GM11168 (cell line): ENCODE measurements around the gene GPR31.

Experiments used
- in situ Hi-C: fragments of 300-500 bp; cut with MboI; formaldehyde crosslinking; loops from one replicate; pipeline ENCODE4 v1.12.0; 2022; ENCODE audit warnings: low sequenced_read_pairs; ENCODE audit not compliant: unreplicated experiment

The GPR31 gene

DNA sequence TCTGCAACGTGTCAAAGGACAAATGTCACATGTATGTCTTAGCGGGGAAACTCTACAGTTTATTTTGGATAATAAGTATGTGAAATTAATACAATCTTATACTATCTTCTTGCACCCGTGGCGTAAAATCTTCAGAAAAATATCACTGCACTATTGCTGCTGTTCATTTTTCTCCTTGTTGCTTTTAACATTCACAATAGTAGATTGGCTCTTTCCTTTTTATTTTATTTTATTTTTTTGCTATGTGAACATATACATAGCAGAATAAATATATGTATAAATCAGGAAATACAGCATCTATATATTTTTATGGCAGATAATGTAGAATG lies 15.4 kb downstream of the GPR31 start:
- in situ Hi-C loops: no loop called here

DNA sequence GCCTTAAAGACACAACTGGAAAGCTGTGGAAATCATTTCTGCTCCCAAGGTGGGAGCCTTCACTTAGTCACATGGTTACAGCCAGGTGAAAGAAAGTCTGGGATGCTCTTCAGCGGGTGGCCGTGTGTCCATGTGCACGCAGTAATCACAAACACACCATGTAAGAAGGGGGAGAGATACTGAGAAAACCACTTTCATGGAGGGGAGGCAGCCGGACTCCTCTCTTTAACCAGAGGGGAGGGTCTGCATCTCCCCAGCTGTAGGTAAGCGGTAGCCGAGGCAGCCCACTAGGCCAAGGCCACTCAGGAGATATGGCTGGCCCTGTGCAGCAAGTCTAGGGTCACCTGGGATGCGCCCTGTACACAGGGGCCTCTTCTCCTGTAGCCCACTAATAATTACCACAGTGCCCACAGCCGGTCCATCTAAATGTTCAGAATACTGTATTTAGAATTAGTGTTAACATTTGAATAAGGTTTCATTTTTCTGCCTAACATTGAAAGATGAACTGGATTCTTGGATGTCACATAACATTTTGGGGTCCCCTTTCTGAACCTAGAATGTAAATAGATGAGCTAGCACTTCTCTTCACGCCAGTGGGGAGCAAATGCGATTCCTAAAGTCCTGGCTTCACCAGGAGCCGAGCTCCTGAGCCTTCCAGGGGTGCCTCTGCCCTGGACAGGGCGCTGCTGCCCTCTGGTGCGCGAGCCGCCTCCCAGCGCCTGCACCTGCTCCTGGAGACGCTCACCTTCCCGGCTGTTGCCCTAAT lies 15.9 kb downstream of the GPR31 start:
- in situ Hi-C loops: no loop called here

DNA sequence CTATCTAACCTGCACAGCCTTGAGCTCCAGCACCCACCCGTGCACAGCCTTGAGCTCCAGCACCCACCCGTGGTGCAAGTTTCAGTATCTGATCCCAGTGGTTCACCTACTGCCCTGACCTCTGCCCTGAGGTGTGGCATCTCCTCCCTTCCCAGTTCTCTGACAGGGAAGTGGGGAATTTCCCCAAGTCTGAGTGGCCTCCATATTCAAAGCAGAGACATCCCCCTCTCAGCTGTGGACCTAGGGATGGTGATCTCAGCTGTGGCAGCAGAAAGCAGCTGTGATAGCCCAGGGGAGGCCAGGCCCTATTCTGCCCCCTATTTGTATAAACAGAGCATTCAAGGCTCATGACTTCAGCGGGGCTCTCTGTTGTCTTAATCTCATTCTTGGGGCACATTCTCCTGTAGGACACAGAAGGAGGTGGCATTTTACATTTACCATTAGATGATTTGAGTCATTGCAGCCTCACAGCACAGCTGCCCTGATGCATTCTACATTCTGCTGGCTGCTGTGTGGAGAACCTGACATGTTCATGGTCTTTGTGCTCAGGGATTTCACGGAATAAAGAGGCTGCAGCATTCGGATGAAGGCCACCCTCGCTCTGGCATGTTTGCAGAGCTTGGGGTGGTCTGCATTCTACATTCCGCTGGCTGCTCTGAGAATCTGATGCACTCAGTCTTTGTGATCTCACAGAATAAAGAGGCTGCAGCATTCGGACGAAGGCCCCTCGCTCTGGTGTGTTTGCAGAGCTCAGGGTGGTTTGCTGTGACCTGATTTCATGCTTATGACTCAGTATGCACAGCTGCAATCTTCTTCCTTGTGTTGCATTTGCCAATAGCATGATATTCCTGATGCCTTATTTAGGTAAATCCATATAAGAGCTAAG lies 16.9 kb downstream of the GPR31 start:
- in situ Hi-C loops: no loop called here

DNA sequence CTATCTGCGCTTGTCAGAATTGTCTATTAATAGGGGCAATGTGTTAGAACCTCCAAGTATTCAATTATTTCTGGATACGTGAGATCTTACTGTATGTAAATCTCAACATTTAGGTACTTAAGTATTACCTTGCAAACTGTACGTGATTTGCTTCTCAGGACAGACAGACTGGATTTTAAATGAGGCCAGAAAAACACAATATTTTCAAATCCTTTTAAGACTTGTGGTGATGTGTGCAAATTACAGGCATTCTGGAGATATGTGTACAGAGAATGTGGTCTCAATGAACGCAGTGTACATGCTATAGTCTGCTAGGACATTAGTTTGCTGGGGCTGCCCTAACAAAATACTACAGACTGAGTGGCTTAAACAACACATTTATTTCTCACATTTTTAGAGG lies 18.0 kb downstream of the GPR31 start:
- in situ Hi-C loops: loop anchor here (10.0 kb wide), 1 partner anchor 135 kb away; no protein-coding TSS in a partner anchor

DNA sequence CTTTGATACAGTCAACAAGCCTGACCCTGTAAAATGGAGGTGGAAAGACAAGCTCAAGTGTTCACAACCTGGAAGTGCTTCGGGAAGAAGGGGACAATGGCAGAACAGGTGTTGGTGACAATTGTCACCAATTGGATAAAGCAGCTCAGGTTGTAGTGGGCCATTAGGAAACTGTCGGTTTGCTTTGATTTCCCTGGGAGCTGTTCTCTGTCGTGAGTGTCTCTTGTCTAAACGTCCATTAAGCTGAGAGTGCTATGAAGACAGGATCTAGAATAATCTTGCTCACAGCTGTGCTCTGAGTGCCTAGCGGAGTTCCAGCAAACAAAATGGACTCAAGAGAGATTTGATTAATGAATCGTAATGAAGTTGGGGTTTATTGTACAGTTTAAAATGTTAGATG lies 19.9 kb downstream of the GPR31 start:
- in situ Hi-C loops: loop anchor here (10.0 kb wide), 1 partner anchor 133 kb away; no protein-coding TSS in a partner anchor

DNA sequence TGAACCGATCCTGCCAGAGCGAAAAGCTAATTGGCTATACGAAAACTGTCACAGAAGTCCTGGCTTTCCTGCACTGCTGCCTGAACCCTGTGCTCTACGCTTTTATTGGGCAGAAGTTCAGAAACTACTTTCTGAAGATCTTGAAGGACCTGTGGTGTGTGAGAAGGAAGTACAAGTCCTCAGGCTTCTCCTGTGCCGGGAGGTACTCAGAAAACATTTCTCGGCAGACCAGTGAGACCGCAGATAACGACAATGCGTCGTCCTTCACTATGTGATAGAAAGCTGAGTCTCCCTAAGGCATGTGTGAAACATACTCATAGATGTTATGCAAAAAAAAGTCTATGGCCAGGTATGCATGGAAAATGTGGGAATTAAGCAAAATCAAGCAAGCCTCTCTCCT lies 20.7 kb downstream of the GPR31 start:
- in situ Hi-C loops: loop anchor here (10.0 kb wide), 1 partner anchor 132 kb away; no protein-coding TSS in a partner anchor

DNA sequence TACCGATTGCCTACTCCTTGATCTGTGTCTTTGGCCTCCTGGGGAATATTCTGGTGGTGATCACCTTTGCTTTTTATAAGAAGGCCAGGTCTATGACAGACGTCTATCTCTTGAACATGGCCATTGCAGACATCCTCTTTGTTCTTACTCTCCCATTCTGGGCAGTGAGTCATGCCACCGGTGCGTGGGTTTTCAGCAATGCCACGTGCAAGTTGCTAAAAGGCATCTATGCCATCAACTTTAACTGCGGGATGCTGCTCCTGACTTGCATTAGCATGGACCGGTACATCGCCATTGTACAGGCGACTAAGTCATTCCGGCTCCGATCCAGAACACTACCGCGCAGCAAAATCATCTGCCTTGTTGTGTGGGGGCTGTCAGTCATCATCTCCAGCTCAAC lies 21.4 kb downstream of the GPR31 start:
- in situ Hi-C loops: loop anchor here (10.0 kb wide), 1 partner anchor 132 kb away; no protein-coding TSS in a partner anchor

DNA sequence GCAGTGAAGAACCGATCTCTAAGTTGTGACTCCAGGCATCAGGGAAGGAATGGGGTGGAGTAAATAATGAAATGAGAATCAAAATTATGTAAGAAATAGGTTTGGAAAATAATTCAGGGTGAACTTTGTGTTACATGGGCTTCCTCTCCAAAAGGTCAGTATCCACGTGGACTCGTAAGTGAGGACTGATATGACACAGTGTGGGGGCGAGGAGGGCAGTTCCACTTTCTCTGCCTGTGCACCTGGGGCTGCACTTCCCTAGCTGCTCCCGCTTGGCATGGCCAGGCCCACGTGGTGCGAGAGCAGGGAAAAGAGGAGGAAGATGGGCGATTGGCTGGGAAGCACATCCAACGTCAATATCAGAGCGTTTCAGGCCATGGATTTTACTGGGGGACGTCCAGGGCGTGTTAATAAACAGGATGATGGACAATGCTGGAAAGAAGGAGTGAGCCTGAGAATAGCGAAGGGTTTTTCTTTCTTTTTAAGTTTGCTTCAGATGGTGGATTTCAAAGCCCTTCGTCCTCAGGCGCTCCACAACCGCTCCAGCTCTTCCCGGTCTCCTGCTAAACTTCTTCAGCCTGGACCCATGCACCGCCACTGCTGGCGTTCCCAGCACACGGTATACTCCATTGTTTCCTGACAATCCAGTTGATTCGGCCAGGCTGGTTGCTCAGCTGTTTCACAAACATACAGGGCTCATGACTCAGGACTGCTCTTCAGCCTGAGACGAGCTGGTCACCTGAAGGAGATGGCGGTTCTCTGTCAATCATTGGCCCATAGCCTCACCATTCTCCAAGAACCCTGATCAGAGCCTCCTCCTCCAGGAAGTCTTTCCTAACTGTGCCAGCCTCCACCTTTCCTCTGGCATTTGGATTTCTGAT lies 23.1 kb downstream of the GPR31 start:
- in situ Hi-C loops: loop anchor here (10.0 kb wide), 1 partner anchor 130 kb away; no protein-coding TSS in a partner anchor

DNA sequence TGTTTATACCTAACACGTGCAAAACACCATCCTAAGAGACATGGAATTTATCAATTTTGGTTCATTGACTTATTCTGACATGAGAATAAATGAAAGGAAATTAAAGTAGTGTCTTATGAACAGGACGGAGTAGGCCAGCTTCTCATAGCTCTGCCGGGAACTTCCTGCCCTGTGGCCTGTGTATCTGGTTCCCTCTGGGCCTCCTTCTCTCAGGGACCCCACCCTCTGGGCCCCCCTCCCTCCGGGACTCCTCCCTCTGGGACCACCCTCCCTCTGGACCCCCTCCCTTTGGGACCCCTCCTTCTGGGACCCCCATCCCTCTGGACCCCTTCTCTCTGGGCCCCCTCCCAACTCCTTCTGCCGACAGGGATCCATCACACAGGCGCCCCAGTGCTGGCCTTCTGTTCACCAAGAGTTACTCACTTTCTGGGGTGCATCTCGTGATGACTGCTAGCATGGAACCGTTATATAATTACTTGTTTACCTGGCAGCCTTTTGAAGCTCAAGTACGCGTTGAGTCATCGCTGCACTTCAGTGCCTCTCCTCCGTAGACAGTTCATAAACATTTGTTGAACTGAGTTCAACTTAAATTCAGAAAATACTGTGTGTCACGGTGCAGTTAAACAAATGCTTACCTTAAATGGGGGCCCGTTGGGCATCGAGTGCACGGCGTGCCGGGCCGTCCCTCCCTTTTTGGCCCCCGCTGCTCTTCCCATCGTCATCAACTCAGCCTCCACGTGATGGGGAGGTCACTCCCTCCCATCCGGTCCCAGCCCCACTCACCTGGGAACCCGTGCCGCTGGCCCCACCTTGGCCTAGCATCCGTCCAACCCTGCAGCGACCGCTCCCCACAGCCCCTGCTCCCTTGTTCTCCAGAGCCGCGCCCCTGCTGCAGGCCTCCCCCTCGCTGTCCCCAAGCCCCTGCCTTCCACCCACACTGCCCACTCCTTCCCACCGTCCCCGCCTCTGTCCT lies 26.8 kb downstream of the GPR31 start:
- in situ Hi-C loops: loop anchor here (10.0 kb wide), 1 partner anchor 126 kb away; no protein-coding TSS in a partner anchor

DNA sequence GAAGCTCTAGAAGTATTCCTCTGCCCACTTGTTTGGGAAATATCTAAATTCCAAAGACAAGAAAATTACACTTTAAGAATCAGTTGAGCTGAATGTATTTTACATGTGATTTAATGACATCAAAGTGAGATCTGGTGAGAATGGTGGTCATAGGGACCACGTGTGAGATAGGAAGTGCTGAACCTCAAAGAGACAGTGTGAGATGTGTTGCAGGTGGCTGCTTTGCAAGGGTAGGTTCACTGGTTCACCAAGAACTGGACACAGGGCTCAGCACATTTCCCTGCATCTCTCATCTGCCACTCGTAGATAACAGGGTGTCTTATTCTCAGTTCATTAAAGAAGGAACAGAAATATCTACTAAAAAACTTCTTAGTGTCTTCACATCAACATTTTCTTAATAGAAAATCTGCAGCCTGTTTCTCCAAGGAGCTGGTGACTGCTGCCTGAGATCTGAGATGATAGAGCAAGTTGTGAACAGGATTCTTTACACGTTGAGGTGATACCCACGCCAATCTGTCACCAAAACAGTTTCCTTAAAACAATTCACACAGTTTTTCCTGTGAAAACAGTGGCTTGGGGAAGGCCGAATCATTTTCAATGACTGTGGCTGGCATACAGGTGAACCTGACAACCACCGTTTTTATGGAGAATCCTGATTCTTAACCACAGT lies 27.6 kb downstream of the GPR31 start:
- in situ Hi-C loops: loop anchor here (10.0 kb wide), 1 partner anchor 125 kb away; no protein-coding TSS in a partner anchor

DNA sequence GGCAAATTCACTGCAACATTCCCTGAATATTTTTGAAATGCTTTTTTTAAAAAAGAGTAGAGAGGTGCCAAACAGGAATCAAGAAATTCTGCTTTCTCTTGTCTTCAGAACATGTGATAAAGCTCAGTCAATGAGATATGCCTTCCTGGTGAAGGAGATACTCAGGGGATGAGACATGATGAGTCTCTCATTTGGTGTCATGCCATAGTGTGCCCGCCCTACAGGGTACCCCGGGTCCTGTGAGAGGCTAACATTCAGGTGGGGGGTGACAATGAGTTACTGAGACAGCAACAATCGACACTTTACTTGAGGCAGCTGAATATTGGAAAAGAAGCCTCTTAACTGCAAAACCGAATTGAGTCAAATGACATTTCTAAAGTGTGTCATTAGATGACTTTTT lies 28.2 kb downstream of the GPR31 start:
- in situ Hi-C loops: no loop called here

DNA sequence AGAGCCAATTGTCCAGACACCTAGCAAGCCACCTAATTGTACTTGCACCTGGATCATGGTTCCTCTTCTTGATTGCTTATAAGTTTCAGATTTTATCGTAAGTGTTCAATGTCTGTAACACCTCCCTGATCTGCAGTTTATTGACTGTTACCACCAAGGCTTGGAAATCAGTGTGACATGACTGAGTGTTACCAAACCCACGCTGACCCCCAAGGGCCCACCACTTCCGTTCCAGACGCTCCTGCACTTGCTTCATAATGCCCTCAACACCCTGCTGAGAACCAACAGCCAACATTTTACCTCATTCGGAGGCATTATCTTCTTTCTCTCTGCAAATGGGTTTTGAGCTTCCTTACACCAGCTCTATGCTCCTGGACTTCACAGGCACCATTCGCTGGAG lies 28.6 kb downstream of the GPR31 start:
- in situ Hi-C loops: no loop called here

DNA sequence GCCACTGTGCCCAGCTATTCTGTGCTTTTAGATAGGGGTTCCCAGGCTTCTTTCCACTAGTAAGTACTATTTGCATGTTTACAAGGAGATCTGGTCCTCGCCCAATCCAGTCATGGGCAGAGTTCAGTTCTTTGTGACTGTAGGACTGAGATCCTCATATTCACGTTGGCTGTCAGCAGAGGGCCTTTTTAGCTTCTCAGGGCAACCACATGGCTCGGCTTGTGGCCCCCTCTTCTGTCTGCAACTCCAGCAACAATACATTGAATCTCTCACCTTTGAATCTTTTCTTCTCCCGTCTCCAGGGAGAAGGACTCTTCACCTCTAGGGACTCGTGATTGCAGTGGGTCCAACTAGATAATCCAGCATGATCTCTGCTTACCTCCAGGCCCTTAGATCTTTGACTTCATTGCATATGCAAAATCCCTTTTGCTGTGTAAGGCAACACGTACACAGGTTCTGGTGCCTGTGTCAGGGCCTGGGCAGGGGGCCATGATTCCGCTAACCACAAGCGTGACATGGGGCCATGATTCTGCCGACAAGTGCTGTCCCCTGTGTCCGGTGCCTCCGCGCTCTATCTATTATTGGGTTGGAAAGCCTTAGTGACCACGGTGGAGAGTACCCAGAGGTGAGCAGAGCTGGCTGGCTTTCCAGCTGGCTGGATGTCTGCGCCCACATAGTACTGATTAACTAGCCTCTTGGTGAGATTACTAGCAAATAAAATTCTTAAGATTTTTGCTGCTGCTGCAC lies 29.8 kb downstream of the GPR31 start:
- in situ Hi-C loops: no loop called here

DNA sequence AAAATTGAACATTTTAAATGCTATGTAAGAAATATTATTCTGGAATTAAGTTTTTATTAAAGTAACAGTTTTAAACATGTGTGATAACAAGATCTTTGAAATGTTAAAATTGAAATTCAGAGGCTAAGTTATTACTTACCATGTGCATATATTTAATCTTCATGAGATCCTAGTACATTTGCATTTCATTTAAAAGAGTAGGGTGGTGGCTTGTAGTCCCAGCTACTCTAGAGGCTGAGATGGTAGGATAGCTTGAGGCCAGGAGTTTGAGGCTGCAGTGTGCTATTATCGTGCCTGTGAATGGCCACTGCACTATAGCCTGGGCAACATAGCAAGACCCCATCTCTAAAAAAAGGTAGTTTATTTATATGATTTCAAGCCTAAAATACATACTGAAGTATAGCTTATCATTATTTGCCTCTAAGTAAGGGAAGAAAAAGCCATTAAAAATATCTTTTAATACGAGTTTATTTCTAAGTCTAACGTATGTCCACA lies 31.9 kb downstream of the GPR31 start:
- in situ Hi-C loops: no loop called here

DNA sequence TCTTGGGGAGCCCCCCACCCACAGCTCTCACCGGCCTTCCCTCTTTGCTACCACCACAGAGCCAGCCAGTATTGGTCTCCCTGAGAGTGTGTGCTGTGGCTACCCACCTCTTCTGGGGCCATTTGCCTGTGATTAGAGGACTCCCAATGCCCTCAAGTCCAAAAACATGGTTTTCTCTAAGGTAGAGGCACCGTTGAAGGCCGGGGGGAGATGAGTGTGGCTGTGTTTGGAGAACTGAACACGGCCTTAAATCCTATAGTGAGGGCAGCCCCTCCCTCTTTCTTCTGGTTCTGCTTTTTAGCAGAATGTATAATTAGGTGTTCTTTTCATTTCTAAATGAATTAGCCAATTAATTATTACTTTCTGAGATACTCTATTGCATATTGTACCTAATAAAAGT lies 32.4 kb downstream of the GPR31 start:
- in situ Hi-C loops: no loop called here

DNA sequence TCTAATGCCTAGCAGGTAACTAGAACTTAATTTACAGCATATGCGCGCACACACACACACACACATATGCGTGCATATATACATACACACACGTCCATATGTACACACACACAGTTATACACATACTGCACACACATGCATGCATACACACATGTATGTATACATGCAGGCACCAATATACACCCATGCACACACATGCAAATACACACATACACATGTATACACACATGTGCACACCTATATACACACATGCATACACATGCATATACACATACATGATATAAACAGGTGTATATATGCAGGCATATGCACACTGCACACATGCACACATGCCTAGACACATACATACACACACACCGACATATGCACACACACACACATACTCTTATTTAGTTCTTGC lies 33.0 kb downstream of the GPR31 start:
- in situ Hi-C loops: no loop called here

DNA sequence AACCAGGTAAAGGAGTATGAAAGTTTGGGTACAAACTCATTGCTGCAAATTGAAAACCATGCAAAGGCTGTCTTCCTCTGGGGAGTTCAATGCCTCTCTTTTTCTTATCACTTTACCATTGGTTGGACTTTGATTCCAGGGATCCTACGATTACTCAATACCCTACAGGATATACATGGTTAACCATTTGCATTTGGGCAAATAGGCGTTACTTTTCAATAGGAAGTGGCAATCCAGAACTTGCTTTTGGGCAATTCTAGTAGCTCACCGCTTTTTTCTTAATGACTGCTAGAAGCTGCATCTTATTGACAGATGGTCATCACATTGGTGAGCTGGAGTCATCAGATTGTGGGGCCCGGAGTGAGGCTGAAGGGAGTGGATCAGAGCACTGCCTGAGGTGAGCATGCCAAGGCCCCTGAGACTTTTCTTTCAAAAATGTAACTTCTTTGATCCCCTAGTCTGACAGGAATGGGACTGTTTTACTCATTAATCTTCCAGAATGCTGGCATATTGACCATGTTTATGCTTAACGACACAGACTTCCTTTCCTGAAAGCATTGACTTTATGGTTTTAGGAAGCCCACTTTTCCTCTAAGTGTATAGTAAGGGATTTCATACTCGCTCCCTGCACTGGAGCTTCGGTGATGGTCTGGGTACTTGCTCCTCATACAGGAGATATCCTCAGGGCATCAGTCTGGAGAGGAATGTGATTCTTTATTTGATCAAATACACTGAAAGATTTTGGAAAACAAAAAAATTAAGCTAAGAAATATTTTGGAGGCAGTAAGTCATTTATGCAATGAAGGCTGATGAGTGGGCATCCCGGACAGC lies 34.7 kb downstream of the GPR31 start, which contains the start of gene CCR6:
Gene CCR6, plus strand, starts transcription at position 270 of the 831 bp plus-strand sequence. CDS start 13,039 bp downstream, outside the sequence.
- in situ Hi-C loops: no loop called here
